HG03139 (cell line): ENCODE results near the gene CA14.
"Not testable (repeated sequence)": the region's sequence is repeated elsewhere in the genome, so short reads cannot be mapped to it uniquely, and the experiment has no call there.

Experiments
- ATAC-seq: cut with Tn5 transposase; IDR thresholded peaks from one replicate; pipeline ENCODE4 v1.9.1; 2021; ENCODE audit not compliant: unreplicated experiment

Gene CA14

DNA sequence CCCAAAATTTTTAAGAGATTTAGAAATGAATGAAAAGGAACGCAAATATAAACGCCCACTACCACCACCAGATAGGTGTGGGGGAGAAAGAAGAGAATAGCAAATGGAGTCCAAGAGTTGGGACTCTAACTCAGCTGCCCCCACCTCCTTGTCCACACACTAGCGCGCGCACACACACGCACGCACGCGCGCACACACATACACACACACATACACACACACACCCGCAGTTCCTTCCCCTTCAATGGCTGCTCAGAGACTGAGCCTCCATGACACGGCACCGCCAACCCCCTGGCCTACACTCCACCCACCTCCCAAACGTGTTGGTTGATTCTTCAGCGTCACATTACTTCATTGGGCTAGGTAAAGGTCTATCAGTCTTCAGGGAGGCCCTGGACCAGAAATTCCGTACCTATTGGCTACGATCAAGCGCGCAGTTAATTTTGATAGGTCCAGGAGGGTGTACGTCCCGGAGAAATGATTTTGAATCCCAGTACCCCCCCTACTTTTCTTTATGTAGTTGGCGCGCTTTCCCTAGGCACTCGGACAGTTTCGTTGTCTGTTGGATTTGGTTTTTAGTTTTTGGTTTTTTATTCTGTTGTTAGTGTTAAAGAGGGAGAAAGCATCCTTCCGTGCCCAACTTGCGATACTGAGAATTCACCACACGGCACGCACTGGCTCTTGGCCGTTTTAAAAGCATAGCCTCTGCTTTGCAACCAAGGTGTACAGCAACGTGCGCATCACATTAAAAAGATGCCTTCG, 21.5 kb upstream of the CA14 start, which contains the start of gene ANP32E:
ANP32E (minus strand) TSS at position 261 of the 762 bp plus-strand sequence. CDS start 326 bp downstream, outside the sequence.
- ATAC-seq = peak; percentile 75

DNA sequence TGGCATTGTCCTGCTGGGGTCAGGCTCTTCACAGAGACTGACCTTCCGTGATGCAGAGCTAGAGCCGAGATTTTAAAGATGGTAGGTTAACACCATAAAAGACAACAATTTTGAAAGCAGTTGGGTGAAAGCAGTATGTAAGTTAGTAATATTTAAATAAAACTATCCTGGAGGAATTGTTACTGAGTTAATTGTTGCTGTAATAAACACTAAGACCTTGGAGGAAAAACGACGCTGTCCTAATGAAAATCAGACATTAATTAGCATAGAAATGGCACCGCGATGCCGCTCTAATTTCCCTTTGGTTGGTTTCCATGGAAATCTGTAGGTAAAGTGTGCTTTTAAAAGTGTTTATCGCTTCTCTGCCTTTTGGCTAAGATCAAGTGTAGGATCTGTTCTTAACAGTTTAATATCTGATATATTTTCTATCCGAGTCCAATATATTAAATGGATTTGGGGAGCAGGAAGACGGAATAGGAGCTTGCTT, 20.9 kb upstream of the CA14 start:
- ATAC-seq = no peak

DNA sequence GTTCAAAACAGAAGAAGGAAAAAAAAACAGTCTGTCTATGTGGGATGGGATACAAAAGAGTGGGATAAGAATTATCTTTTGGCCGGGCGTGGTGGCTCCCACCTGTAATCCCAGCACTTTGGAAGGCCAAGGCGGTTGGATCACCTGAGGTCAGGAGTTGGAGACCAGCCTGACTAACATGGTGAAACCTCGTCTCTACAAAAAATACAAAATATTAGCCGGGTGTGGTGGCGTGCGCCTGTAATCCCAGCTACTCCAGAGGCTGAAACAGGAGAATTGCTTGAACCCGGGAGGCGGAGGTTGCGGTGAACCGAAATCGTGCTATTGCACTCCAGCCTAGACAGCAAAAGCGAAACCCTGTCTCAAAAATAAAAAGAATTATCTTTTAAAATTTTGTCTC, 20.4 kb upstream of the CA14 start:
- not testable (repeated sequence) for ATAC-seq

DNA sequence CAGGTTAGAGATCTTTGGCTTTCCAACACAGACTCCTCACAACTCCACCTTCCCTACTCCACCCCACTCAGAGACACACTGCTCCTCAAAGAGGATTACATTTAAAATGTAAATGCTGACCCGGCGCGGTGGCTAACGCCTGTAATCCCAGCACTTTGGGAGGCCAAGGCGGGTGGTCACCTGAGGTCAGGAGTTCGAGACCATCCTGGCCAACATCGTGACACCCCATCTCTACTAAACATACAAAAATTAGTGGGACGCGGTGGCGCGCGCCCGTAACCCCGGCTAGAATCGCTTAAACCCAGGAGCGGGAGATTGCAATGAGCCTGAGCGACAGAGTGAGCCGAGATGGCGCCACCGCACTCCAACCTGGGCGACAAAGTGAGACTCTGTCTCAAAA, 19.8 kb upstream of the CA14 start:
- ATAC-seq = no peak

DNA sequence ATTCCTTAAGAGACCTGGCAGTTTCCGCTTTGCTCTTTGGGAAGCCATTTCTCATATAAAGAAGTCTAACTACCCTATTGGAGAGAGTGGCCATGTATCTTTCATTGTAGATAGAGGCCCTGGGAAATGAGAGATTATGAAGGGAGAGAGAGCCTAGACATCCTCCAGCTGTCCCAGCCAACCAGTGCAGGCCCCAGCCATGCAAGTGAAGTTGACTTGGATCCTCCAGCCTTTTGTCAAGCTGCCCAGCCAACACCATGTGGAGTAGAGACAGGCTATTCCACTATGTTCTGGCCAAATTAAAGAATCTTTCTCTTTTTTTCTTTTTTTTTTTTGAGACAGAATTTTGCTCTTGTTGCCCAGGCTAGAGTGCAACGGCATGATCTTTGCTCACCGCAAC, 14.6 kb upstream of the CA14 start:
- no peak for ATAC-seq

- ATAC-seq = no peak
Measured at GRCh38 chr1:150249936-150250335, 7.6 kb upstream of the CA14 start.

DNA sequence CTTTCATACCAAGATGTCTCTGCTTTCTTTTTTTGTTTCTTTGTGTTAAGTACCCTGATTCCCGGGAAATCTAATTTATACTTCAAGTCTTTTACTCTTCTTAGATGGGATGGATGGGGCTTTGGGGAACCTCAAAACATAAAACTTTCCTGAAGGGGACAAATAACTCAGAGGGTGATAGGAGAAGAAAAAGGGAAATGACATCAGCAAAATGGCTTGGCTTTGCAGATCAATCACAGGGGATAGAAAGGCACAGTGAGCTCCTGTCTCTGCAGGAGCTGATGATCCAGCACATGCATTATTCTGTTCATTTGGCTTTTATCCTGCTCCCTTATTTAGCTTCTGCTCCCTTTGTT, 1.4 kb upstream of the CA14 start:
- ATAC-seq = no peak

- no peak for ATAC-seq
Measured at GRCh38 chr1:150256554-150257341, 826 bp upstream of the CA14 start.

GRCh38 chr1:150259217-150259616, 1.6 kb downstream of the CA14 start:
- ATAC-seq = no peak

DNA sequence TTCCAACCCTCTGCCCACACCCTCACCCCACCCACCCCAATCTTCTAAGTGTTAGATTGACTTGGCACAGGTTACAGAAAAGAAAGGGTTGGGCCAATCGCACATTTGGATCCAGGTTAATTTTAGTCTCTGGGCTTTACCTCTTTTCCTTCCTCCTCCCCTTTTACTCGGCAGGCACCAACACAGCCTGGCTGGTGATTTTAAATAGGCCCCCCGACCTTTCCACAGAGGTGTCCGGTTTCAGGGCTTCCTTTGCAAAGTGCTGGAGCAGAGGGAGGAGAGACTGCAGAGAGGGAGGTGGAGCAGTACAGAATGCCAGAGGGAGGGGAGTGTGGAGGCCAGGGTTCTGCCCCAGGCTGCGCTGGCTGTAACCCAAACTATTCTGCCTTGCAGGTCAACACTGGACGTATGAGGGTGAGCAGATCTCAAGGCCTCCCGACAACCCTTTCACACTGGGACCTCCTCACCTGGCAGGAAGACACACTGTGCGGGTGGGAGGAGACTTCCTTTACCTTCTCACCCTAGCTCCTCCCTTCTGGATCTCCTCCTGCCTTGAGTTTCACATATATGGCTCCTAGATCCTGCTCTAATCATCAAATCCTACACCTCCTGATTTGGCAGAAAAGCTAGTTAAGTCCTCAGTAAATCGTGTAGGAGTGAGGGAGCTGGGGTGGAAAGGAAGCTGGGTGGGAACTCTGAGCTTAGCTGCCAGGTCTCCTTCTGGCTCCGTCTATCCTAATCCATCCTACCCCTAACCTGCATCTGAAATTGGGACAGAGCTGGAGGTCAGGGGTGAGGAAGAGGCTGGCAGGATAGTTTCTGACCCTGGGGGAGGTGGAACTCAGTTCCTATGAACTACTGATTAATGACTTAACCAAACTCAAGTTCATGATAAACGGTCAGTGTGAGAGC, 2.4 kb downstream of the CA14 start:
- no peak for ATAC-seq

GRCh38 chr1:150261367-150261766, 3.8 kb downstream of the CA14 start:
- no peak for ATAC-seq

- ATAC-seq = no peak
Measured at GRCh38 chr1:150262388-150263320, 5.1 kb downstream of the CA14 start.

- ATAC-seq = no peak
Measured at GRCh38 chr1:150263549-150263948, 6.0 kb downstream of the CA14 start.

DNA sequence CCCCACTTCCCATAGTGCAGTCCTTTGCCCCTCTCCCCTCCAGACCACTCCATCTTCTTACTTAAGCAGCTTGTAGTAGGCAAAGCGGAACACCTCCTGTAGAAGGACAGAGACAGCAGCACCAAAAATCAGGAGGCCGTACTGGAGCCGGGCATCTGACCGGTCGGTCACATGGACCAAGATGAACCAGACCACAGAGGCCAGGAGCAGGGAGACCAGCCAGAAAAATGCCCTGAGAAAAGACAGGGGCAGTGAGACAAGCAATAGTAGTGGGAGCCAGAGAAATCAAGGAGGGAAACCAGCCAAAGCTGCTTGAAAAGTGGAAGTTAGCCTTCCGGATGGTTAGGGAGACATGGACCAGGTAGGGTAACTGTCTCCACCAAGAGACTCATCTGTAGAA, 10.3 kb downstream of the CA14 start:
- no peak for ATAC-seq

GRCh38 chr1:150268340-150268704, 10.7 kb downstream of the CA14 start:
- ATAC-seq = no peak

- peak; percentile 75 for ATAC-seq
Measured at GRCh38 chr1:150268705-150269403, 11.3 kb downstream of the CA14 start, which contains the start of gene APH1A. APH1A (minus strand) TSS chr1:150269016; CDS start chr1:150268810, 206 bp downstream.

DNA sequence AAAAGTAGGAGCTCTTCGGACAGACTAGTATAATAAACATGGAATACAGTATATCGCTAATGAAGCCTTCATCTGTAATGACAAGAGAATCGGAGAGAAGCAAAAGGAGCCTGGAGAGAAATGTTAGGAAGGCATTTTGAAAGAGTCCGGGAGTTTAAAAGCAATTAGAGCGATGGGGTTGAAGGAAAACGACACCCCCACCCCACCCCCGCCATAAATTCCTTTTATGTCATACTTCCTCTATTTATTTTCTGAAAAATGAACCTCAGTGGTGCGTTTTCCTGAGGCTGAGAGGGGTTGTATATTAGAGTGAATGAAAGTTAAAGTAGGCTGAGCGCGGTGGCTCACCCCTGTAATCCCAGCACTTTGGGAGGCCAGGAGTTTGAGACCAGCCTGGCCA, 11.9 kb downstream of the CA14 start:
- no peak for ATAC-seq

- no peak for ATAC-seq
Measured at GRCh38 chr1:150271291-150271959, 13.9 kb downstream of the CA14 start.

DNA sequence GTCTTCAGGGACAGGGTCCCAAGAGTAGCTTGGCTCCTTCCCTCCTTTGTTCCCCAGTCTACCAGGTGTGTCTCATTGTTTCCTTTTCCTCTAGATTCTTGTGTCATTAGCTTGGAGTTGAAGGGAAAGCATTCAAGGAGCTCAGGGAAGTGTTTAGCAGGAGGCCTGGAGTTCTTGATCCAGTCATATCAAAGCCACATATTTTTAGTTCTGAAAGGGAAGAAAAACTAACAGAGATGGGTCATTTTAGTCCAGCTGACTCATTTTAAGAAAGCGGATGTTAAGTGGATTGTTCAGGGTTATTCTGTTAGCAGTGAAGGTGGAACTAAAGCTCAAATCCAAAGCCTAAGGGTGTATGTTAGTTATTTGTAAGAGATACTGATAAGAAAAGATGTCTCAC, 15.7 kb downstream of the CA14 start:
- no peak for ATAC-seq
